ENCODE data around the gene AK1. TPM values are rescaled to one million over a fixed set of nuclear protein-coding genes. Genes with fewer than 3 reads are reported as not detected.
A peak's percentile ranks its signal among the peaks of the same experiment; 100 is the strongest.

The AK1 gene
- total RNA-seq, 1 experiment from 2014 or later = 62.1 TPM

DNA sequence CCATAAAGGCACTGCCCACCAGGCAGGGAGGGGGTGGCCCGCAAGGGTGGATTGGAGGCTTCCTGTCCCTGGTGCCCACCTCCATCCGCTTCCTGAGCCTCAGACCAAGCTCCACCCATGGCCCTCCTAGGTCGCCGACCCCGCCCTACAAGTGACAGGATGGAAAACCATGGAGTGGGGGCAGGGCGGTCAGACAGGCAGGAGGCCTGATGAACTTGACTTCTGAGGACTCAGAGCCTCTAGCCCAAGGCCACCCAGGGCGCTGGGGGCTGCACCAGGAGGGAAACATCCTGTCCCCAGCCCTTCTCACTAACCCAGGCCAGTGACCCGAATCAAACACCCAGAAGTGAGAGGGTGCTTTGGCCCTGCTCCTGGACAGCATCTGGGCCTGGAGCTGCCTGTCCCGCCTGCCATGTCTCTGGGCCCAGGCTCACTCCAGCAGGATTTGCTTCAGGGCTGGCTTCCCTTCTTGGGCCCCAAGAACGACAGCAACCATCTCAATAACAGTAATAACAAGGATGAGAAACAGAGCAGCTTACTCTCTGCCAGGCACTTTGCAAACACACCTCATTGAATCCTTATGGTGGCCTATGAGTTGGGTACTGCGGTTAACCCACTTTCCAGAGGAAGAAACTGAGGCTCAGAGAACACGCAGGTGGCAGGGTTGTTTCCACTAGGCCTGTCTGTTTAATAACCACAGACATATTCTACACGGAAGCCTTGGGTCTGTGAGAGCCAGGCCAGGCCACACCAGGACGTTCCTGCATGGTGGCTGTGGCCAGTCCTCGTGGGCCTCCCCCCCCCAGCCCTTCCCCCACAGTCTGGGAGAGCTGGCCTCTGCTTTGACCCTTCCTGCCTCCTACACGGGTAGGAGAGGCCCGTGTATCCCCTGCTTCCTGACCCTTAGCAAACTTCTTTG lies 26.3 kb upstream of the AK1 start:
- CTCF ChIA-PET = no interaction called here
- Histone ChIP-seq H3K9me3 (ENCODE audit: control insufficient read depth, insufficient read depth, low read depth, low read length) (no peaks in the 10 kb centered on the region), H3K27me3 (ENCODE audit: control insufficient read depth, insufficient read depth, low read length) (no peaks in the 10 kb centered on the region), H3K4me3 (ENCODE audit: low read depth in 2 of 2, low read length in 2 of 2) (no peak overlapping the region), H3K4me1 (ENCODE audit: control insufficient read depth, insufficient read depth, low read length) (peaks cover 41% of the 10 kb centered on the region), H3K27ac (ENCODE audit: low read length) (peak overlapping the region; percentile 77), H3K36me3 (ENCODE audit: control insufficient read depth, insufficient read depth, low read length) (no peaks in the 10 kb centered on the region)
- in situ Hi-C loops (cut with HindIII; ENCODE audit: low pct_unique_long_range_greater_than_20kb, low sequenced_read_pairs) (no loop called here), intact Hi-C loops (cut with micrococcal nuclease; ENCODE audit: unreplicated experiment) (no loop called here)
- ATAC-seq (peak; percentile 49), DNase-seq (ENCODE audit: low read depth, low spot score) (no peak)
- POLR2A ChIA-PET = no interaction called here
- BruUV-seq (replicated peaks) = no TSS peak
- TF ChIP-seq POLR2AphosphoS5 (IDR thresholded peaks at IDR 0.05; ENCODE audit: low read depth, low read length) (0 out of 2 replicates have a peak, but pooled peaks have one; percentile 6), SIN3A (IDR thresholded peaks at IDR 0.05; ENCODE audit: borderline replicate concordance, insufficient read depth, low read depth, low read length) (no peak)

DNA sequence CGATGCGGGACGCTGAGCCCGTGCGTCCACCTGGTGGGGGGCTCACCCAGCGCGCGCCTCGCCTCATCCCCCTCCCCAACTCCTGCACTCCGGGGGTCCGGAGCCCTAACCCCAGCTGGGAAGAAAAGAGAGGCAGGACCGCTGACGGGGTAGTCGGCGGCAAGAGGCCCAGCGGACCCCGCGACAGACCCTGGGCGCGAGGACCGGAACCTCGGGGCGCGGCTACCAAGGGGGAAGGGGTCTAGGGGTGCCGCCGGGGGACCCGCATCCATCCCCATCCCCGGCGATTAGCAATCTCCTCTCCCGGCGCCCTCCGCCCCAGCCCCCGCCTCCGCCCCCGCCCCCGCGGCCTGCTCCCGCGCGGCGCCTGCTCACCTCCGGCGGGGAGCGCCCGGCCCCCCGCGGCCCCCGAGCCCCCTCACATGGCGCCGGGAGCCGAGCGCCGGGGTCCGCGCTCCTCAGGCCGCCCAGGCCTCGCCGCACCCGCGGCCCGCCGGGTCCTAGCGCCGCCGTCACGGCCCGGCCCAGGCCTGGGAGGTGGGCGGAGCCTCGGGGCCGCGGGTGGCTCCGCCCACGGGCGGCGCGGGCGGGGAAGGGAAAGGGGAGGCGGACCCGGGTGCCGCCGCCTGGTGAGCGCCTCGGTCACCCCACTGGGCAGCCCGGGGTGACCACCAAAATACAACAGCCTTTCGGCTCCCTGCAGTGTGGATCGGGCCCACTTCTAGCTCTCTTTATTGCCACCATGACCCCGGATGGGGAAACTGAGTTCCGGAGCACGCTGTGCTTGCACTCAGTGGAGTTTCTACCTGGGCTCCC lies 21.9 kb upstream of the AK1 start, which contains the start of gene ST6GALNAC6:
Gene ST6GALNAC6 (minus strand): TSS at position 476 of the 816 bp plus-strand sequence. CDS start 1,622 bp downstream, outside the sequence.
- TF ChIP-seq, protein P1, sequence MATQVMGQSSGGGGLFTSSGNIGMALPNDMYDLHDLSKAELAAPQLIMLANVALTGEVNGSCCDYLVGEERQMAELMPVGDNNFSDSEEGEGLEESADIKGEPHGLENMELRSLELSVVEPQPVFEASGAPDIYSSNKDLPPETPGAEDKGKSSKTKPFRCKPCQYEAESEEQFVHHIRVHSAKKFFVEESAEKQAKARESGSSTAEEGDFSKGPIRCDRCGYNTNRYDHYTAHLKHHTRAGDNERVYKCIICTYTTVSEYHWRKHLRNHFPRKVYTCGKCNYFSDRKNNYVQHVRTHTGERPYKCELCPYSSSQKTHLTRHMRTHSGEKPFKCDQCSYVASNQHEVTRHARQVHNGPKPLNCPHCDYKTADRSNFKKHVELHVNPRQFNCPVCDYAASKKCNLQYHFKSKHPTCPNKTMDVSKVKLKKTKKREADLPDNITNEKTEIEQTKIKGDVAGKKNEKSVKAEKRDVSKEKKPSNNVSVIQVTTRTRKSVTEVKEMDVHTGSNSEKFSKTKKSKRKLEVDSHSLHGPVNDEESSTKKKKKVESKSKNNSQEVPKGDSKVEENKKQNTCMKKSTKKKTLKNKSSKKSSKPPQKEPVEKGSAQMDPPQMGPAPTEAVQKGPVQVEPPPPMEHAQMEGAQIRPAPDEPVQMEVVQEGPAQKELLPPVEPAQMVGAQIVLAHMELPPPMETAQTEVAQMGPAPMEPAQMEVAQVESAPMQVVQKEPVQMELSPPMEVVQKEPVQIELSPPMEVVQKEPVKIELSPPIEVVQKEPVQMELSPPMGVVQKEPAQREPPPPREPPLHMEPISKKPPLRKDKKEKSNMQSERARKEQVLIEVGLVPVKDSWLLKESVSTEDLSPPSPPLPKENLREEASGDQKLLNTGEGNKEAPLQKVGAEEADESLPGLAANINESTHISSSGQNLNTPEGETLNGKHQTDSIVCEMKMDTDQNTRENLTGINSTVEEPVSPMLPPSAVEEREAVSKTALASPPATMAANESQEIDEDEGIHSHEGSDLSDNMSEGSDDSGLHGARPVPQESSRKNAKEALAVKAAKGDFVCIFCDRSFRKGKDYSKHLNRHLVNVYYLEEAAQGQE (IDR thresholded peaks at IDR 0.05; ENCODE audit: insufficient read depth in 1 of 2, low read depth in 2 of 2, low read length in 1 of 2) = no peak
- TF ChIP-seq, protein P2, sequence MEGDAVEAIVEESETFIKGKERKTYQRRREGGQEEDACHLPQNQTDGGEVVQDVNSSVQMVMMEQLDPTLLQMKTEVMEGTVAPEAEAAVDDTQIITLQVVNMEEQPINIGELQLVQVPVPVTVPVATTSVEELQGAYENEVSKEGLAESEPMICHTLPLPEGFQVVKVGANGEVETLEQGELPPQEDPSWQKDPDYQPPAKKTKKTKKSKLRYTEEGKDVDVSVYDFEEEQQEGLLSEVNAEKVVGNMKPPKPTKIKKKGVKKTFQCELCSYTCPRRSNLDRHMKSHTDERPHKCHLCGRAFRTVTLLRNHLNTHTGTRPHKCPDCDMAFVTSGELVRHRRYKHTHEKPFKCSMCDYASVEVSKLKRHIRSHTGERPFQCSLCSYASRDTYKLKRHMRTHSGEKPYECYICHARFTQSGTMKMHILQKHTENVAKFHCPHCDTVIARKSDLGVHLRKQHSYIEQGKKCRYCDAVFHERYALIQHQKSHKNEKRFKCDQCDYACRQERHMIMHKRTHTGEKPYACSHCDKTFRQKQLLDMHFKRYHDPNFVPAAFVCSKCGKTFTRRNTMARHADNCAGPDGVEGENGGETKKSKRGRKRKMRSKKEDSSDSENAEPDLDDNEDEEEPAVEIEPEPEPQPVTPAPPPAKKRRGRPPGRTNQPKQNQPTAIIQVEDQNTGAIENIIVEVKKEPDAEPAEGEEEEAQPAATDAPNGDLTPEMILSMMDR (IDR thresholded peaks at IDR 0.05) = no peak
- no peak for TF ChIP-seq POLR2AphosphoS5 (IDR thresholded peaks at IDR 0.05; ENCODE audit: low read depth, low read length)
- no peak for TF ChIP-seq SIN3A (IDR thresholded peaks at IDR 0.05; ENCODE audit: borderline replicate concordance, insufficient read depth, low read depth, low read length)
- no peak for TF ChIP-seq TCF7L2 (IDR thresholded peaks at IDR 0.05; ENCODE audit: low read depth, low read length)
- CTCF ChIA-PET = interaction anchor here (1.0 kb wide), 1 partner anchor 17 kb away, joined by 3 read pairs; no protein-coding TSS in a partner anchor
- POLR2A ChIA-PET = no interaction called here
- no peak for DNase-seq (ENCODE audit: low read depth, low spot score)
- Histone ChIP-seq H3K27ac (ENCODE audit: low read length) (peak within 1 kb of the TSS; percentile 84), H3K4me1 (ENCODE audit: control insufficient read depth, insufficient read depth, low read length) (peaks cover 23% of the 10 kb centered on the region), H3K9me3 (ENCODE audit: control insufficient read depth, insufficient read depth, low read depth, low read length) (no peaks in the 10 kb centered on the region; the same call in 1 of the 2 replicates), H3K36me3 (ENCODE audit: control insufficient read depth, insufficient read depth, low read length) (peaks cover 4% of the 10 kb centered on the region; the same call in 1 of the 2 replicates), H3K4me3 (ENCODE audit: low read depth in 2 of 2, low read length in 2 of 2) (peak within 1 kb of the TSS; percentile 66 to 70), H3K27me3 (ENCODE audit: control insufficient read depth, insufficient read depth, low read length) (no peaks in the 10 kb centered on the region)
- intact Hi-C loops (cut with micrococcal nuclease; ENCODE audit: unreplicated experiment) = no loop called here
- in situ Hi-C loops (cut with HindIII; ENCODE audit: low pct_unique_long_range_greater_than_20kb, low sequenced_read_pairs) = no loop called here
- ATAC-seq = peak; percentile 88
- no TSS peak for BruUV-seq (replicated peaks)

Measured in Panc1 (cell line).